AG08396 (cell line): Measurements from ENCODE around the gene OSTF1.

Experiments
- DNase-seq: peaks from one replicate; pipeline ENCODE4 v3.0.0; 2012; ENCODE audit warnings: low spot score, mixed read lengths

OSTF1 gene

DNA sequence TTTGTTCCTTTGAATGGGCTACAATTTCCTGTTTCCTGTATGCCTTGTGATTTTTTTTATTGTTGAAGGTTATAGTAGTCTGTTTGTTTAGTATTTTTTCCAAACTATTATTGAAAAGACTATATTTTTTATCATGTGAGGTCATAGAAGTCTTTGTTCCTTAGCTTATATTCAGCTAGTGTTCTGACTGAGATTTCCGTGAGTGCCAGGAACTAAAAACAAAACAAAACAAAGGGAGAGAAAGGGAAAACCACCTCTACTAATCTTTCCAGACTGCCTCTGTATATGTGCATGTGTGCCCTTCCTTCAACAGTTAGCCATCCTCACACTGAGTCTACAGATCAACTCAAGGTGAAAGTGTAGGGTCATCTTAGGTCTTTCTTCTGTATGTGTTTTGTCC, 79.0 kb downstream of the OSTF1 start:
- no peak for DNase-seq

DNA sequence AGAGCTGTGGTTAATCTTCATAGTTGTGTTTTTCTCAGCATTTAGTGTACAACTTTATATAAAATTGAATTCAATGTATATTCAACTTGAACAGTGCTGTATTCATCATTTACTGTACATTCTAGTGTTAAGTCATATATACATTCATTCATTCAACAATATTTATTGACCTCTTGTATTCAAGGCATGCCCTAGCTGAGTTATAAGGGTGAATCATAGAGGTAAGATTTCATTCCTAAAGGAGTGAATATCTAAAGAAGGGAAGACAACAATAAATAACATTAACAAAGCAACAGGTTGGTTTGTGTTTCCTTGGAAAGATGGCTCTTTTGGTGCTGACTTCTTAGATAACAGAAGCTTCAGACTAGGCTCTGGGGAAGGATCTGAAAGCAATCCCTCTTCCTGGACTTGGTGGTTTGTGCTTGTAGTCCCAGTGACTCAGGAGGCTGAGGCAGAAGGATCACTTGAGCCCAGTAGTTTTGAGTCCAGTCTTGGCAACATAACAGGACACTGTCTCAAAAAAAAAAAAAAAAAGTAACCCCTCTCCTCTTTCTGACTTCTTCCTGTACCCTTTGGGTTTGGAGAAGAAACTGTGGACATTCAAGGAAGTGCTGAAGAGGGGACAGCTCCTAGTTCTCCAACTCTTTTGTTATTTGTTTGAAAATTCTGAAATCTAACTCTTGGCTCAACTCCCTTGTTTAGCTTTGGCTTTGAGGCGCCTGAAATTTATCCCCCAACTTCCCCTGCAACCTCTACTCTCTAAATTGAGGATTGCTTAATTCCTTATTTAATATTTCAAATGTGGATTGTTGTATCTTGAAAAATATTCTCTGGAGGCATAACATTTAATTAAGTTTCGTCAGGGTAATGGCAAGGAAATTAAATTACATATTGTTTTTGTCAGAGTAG, 80.2 kb downstream of the OSTF1 start:
- no peak for DNase-seq

DNA sequence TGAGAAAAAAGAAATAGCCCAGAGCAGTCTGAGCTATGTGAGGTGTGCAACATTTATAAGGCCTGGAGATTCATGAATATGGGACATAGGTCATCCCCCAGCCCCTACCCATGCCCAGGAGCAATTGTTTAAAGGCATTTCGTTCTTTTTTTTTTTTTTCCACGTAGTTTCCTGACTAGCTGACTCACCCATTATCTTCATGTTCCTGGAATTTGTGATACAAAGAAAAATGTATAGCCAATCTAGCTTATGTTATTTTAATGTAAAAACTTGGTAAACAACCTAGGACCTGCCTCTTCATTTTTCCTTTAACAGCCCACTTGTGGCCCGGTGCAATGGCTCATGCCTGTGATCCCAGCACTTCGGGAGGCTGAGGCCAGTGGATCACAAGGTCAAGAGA, 81.3 kb downstream of the OSTF1 start:
- DNase-seq: no peak

DNA sequence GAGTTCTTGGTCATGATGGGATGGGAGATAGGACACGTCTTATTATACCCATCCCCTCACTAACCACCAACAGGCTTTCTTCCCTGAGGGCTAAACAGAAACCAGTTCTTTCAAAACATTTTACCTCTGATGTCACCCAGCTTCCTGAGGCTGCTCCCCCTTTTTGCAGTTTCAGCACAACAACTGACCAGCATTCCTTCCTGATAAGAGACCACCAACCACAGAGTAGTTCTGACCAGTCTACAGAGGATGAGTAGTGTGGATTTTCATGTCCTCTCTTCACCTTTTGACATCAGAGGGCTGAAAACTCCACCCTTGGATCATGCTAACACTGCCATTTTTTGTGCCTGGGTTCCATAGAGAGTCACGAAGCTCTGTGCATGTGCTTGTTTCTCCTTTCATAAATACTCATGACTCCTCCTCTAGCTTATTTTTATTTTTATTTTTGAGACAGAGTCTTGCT, 82.6 kb downstream of the OSTF1 start:
- no peak for DNase-seq

DNA sequence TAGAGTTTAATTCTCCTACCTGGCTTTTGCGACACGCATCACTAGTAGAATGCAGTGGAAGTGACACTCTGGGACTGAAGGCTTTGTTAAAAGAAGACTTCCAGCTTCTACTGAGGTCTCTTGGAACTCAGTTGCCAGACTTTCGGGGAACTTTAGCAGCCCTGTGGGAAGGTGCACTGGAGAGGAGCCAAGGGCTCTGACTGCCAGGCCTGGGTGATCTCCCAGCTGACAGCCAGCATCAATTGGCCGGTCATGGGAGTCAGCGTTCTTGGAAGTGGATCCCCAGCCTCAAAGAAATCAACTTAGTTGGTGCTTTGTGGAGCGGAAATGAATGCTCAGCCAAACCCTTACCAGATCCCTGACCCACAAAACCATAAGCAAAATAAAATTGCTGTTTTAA, 87.1 kb downstream of the OSTF1 start:
- no peak for DNase-seq

DNA sequence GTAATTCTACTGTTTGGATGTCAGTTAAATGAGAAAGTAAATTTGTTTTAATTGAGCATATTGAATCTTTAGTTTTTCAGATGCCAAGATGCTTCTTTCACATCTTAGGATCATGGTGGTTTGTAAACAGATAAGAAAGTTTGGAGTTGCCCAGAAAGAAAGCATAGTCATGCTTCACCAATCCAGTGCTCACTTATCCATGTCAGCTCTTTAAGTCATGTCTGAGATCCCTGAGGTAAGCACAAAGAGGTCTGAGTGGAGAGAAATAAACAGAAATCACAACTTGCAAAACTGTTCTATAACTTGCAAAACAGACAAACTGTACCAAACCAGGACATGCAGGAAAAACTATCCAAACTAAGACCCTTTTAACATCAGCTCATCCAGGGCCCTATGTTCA, 87.7 kb downstream of the OSTF1 start:
- no peak for DNase-seq

DNA sequence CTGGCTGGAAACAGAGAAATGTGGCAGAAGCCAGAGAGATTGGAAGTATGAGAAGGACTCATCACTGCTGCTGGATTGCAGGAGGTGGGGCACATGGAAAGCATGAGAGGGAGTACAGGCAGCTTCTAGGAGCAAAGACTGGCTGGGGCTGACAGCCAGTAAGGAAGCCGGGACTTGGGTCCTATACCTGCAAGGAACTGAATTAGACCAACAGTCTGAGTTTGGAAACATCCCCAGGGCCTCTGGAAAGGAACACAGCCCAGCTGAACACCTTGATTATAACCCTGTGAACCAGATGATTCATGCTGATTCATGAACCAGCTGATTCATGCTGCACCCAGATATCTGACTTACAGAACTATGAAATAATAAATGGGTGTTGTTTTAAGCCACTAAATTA, 93.4 kb downstream of the OSTF1 start:
- no peak for DNase-seq

DNA sequence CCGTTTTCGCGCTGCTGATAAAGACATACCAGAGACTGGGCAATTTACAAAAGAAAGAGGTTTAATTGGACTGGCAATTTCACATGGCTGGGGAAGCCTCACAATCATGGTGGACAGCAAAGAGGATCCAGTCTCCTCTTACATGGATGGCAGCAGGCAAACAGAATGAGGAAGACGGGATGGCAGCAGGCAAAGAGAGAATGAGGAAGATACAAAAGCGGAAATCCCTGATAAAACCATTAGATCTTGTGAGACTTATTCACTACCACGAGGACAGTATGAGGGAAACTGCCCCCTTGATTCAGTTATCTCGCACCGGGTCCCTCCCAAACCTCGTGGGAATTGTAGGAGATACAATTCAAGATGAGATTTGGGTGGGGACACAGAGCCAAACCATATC, 95.0 kb downstream of the OSTF1 start:
- no peak for DNase-seq

DNA sequence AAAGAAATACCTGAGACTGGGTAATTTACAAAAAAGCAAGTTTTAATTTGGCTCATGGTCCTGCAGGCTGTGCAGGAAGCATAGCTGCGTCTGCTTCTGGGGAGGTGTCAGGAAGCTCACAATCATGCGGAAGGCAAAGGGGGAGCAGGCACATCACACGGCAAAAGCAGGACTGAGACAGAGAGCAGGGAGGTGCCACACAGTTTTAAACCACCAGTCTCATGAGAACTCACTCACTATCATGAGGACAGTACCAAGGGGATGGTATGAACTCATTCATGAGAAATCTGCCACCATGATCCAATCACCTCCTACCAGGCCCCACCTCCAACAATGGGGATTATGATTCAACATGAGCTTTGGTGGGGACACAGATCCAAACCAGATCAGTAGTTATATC, 96.2 kb downstream of the OSTF1 start:
- DNase-seq: no peak

DNA sequence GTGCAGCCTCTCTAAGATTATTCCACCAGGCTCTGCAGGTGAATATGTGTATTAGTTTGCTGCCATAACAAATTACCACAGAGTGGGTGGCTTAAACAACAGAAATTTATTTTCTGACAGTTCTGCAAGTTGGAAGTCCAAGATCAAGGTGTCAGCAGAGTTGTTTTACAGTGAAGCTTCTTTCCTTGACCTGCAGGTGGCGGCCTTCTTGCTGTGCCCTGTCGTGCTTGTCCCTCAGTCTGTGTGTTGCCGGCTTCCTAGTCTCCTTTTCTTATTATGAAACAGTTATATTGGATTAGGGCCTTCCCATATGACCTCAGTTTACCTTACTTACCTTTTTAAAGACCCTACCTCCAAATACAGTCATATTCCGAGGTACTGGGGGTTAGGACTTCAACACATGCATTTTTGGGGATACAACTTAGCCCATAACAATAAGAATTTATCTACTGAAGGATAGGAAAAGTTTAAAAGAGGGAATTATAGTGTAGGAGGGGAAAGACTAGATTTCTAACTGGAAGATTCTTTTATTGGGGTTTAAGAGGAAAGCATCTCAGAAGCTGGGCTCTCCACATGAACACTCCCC, 97.4 kb downstream of the OSTF1 start:
- no peak for DNase-seq

DNA sequence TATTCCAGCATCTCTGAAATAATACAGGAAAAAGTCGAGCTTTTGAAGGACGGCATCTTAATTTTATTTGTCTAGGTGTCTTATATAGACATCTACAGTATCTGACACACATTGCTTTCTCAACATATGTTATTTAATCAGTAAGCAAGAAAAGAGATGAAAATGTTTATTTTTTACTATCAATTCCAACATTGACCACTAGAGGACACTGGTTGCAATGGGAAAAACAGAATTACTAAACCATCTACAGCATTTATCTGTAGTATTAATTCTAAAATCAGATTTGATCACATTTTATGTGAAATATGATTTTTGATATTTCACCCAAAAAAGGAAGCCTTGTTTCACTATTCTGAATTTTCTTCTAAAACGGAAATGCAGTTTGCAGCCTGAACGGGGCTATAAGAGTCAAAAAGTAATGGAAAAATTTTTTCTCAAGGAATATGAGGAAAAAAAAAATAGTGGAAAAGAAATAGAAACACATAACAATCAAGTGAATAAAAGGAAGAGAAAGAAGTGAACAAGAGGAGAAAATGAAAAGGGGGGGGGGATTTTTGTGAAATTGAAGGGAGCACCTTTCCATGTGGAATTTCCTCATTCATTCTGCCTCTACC, 98.6 kb downstream of the OSTF1 start:
- no peak for DNase-seq

DNA sequence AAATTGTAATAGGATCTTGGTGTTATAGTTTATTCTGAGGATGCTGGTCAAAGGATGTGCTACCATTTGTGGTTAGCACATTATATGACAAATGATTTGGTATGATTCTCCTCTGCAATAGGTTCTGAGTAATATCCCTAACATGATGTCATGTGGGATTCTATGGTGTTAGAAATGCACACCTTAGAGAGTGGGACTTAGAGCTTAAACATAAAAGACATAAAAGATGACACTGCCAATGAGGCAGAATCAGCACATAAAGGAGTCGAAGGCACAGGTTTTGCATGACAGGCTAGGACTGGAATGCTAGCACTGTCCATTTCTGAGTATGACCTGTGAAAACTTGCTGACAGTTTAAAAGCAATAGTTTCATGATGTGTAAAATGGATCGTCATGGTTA, 100.4 kb downstream of the OSTF1 start:
- DNase-seq: no peak

DNA sequence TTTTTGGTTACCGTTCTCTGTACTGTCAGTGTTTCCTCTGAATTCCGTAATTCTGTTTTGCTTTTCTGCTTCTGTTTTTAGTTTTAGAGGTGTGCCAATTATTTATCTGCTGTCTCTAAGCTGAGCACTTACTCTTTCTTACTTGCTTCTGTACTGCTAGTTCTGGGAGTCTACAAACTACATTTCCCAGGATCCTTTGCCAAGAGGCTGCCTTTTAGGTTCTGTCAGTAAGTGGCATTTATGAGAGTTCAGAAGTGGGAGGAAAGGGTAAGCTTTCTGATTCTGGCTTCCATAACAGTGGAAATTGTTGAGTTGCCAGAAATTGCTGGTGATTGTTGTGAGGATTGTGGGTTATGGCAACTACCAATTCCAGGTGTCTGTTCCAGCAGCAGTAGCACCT, 102.4 kb downstream of the OSTF1 start:
- no peak for DNase-seq
